Esophagus squamous epithelium (tissue), 5 donors: ENCODE results near the gene MYH13. TPM values are rescaled to one million over a fixed set of nuclear protein-coding genes. Genes with fewer than 3 reads are reported as not detected.

Experiments
- DNase-seq: peaks from one replicate; lab custom pipeline; 2025; lab: John Stamatoyannopoulos, UW
- H3K27ac ChIP-seq, 4 donors: fragments of 200-600 bp; sonication (generic); one replicate each; pipeline ENCODE4 v1.5.1; 2016 to 2019; ENCODE audit warnings: mild to moderate bottlenecking in 1 of 4
- H3K27me3 ChIP-seq, 4 donors: fragments of 200-600 bp; sonication (generic); 1 replicate in 3 of 4; 2 replicates in 1 of 4; pipeline versions ENCODE4 v1.5.1 to v1.6.0; 2017 to 2021; ENCODE audit warnings: antibody characterized with exemption in 1 of 4
- H3K36me3 ChIP-seq, 3 donors: fragments of 200-600 bp; sonication (generic); one replicate each; pipeline ENCODE4 v1.5.1; 2016 to 2019
- H3K4me1 ChIP-seq, 3 donors: fragments of 200-600 bp; sonication (generic); one replicate each; pipeline ENCODE4 v1.5.1; 2017 to 2019
- H3K4me3 ChIP-seq, 4 donors: fragments of 200-600 bp; sonication (generic); 1 replicate in 3 of 4; 2 replicates in 1 of 4; pipeline ENCODE4 v1.5.1; 2016 to 2019; ENCODE audit warnings: mild to moderate bottlenecking in 2 of 4, moderate library complexity in 1 of 4
- H3K9me3 ChIP-seq, 3 donors: fragments of 200-600 bp; sonication (generic); one replicate each; pipeline ENCODE4 v1.5.1; 2016 to 2019
- CTCF ChIP-seq, 6 experiments: fragments of 450-650 bp in 4 of 6; fragments of 200-600 bp in 2 of 6; sonication (generic) in 2 of 6; IDR thresholded peaks; one replicate each; pipeline ENCODE4 v1.5.1; 2016 to 2019; ENCODE audit warnings: antibody characterized with exemption in 6 of 6, mild to moderate bottlenecking in 4 of 6, moderate library complexity in 4 of 6
- POLR2A ChIP-seq, 4 donors: fragments of 450-650 bp; IDR thresholded peaks; one replicate each; pipeline ENCODE4 v1.6.1; 2017; ENCODE audit warnings: antibody characterized with exemption in 4 of 4, mild to moderate bottlenecking in 4 of 4, moderate library complexity in 3 of 4
- WGBS, 2 donors: methylation state at CpG; one replicate each; pipeline ENCODE4 v1.1.5; 2018; 5-methylcytosine and 5-hydroxymethylcytosine counted together
- intact Hi-C: fragments of 100-400 bp; cut with DNase I; formaldehyde crosslinking; loops from one replicate; pipeline ENCODE4 v1.15.0; 2022
- total RNA-seq, 4 donors: library from RNA; depleted of rRNA; stranded (reverse); fragments of >200 nt; gene quantifications; one replicate each; pipeline ENCODE4 v1.1.0, GENCODE V29; 2016
- donor health status: DM: yes; HTN: yes; CAD: no.

The MYH13 gene
- total RNA-seq, 4 donors from 2014 or later = 0.18 TPM; not detected in 3

GRCh38 chr17:10415161-10415560 is 42.4 kb upstream of the MYH13 start:
- Histone ChIP-seq H3K27ac (no peak overlapping the region), H3K27me3 (no peaks in the 10 kb centered on the region), H3K9me3 (no peaks in the 10 kb centered on the region), H3K4me3 (no peak overlapping the region), H3K4me1 (no peaks in the 10 kb centered on the region), H3K36me3 (no peaks in the 10 kb centered on the region)
- TF ChIP-seq CTCF (IDR thresholded peaks at IDR 0.05) = no peak
- TF ChIP-seq POLR2A (IDR thresholded peaks at IDR 0.05) = no peak
- intact Hi-C loops = no loop called here
- DNase-seq = no peak
- WGBS, 2 donors = 70 to 78% methylated on average over 4 of the region's 4 CpGs

DNA sequence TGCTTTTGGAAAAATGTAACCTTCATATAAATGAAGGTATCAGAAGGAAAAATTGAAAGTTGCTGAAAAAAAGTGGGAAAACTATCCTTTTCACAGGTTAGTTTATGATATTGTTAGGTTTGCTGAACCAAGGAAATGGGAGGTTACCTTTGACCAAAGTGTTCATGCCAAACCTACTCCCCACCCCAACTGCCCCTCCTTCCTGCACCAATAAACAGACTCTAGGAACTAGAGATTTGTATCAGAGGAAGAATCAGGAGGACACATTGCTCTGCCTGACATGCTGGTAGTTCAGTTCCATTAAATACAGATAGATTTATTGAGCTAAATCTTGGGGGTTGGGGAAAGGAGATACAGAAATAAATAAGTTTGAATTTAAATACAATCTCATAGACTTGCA is 30.8 kb upstream of the MYH13 start:
- H3K27me3 ChIP-seq = no peaks in the 10 kb centered on the region
- intact Hi-C loops = no loop called here
- H3K9me3 ChIP-seq = no peaks in the 10 kb centered on the region
- H3K27ac ChIP-seq = no peak overlapping the region
- no peak for DNase-seq
- H3K4me1 ChIP-seq = no peaks in the 10 kb centered on the region
- no peak overlapping the region for H3K4me3 ChIP-seq
- H3K36me3 ChIP-seq = no peaks in the 10 kb centered on the region
- TF ChIP-seq POLR2A (IDR thresholded peaks at IDR 0.05) (no peak), CTCF (IDR thresholded peaks at IDR 0.05) (no peak)

DNA sequence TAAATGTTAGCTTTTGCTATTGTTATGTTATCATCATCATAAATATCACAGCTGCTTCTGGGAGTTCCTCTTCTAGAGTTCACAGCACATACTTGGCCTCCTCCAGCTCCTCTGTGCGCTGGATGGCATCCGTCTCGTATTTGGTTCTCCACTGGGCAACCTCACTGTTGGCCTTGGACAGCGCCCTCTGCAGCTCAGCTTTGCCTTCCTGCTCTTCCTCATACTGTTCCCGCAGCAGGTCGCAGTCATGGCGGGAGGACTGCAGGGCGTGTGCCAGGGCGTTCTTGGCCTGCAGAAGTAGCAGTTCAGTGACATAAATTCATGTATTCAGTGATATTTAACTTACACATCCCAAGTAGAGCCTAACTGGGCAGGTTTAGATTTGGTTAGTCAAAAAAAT is 25.5 kb upstream of the MYH13 start:
- Histone ChIP-seq H3K27ac (no peak overlapping the region), H3K27me3 (no peaks in the 10 kb centered on the region), H3K4me3 (no peak overlapping the region), H3K36me3 (no peaks in the 10 kb centered on the region), H3K4me1 (no peaks in the 10 kb centered on the region), H3K9me3 (no peaks in the 10 kb centered on the region)
- DNase-seq = no peak
- 73 to 83% methylated on average over 7 of the region's 9 CpGs for WGBS, 2 donors
- TF ChIP-seq CTCF (IDR thresholded peaks at IDR 0.05) = no peak
- TF ChIP-seq POLR2A (IDR thresholded peaks at IDR 0.05) = no peak
- intact Hi-C loops = no loop called here

DNA sequence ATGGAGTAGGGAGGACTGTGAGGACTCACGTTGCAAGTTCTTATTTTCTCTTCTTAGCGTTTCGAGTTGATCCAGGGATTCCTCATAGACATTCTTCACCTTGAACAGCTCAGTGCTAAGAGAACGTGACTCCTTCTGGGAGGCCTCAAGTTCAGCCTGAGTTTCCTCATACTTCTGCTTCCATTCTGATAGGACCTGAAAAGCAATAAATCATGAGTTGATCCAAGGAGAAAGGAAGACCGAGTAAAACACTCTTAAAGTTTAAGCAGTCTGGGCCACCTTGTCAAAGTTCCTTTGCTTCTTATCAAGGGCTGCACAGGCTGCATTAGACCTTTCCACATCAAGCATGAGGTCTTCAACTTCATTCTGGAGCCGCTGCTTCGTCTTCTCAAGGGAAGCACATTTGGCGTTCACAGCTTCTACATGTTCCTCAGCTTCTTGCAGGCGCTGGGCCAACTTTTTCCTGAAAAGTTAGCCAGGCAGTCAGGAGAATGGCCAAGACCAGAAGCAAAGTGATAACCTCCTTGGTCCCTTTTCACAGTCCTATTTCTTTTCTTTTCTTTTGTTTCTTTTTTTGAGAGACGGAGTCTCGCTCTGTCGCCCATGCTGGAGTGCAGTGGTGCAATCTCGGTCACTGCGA is 23.8 kb upstream of the MYH13 start:
- DNase-seq = no peak

More for the DNA sequence above, 23.8 kb upstream of the MYH13 start:
- H3K27me3 ChIP-seq = no peaks in the 10 kb centered on the region
- H3K9me3 ChIP-seq = no peaks in the 10 kb centered on the region
- H3K27ac ChIP-seq = no peak overlapping the region
- no peaks in the 10 kb centered on the region for H3K36me3 ChIP-seq
- no peak for TF ChIP-seq POLR2A (IDR thresholded peaks at IDR 0.05)
- no peak for TF ChIP-seq CTCF (IDR thresholded peaks at IDR 0.05)
- WGBS, 2 donors = 72 to 74% methylated on average over 14 of the region's 14 CpGs
- intact Hi-C loops = no loop called here
- H3K4me1 ChIP-seq = no peaks in the 10 kb centered on the region
- H3K4me3 ChIP-seq = no peak overlapping the region
